ENCODE results near the gene HK2.
"Not testable (repeated sequence)": the region's sequence is repeated elsewhere in the genome, so short reads cannot be mapped to it uniquely, and the experiment has no call there.

The HK2 gene

GRCh38 chr2:74834792-74835755 lies 1.1 kb downstream of the HK2 start:
- DNase-seq (ENCODE audit: low read depth), result no peak

- DNase-seq (ENCODE audit: low read depth), result no peak
These were observed 2.1 kb downstream of the HK2 start for GRCh38 chr2:74835831-74836674.

- DNase-seq (ENCODE audit: low read depth), result no peak
These were observed 2.9 kb downstream of the HK2 start for GRCh38 chr2:74836675-74837401.

- DNase-seq (ENCODE audit: low read depth), result no peak
These were observed 7.7 kb downstream of the HK2 start for GRCh38 chr2:74841641-74842040.

GRCh38 chr2:74843433-74843832 lies 9.5 kb downstream of the HK2 start:
- no peak for DNase-seq (ENCODE audit: low read depth)

- DNase-seq (ENCODE audit: low read depth), result peak; percentile 80
These were observed 10.0 kb downstream of the HK2 start for GRCh38 chr2:74843899-74844298.

- no peak for DNase-seq (ENCODE audit: low read depth)
These were observed 10.8 kb downstream of the HK2 start for GRCh38 chr2:74844752-74845151.

GRCh38 chr2:74845217-74845751 lies 11.4 kb downstream of the HK2 start:
- DNase-seq (ENCODE audit: low read depth), result peak; percentile 79

GRCh38 chr2:74845991-74846390 lies 12.1 kb downstream of the HK2 start:
- DNase-seq (ENCODE audit: low read depth), result no peak

- DNase-seq (ENCODE audit: low read depth), result no peak
These were observed 12.6 kb downstream of the HK2 start for GRCh38 chr2:74846481-74846880.

GRCh38 chr2:74847070-74847858 lies 13.3 kb downstream of the HK2 start:
- DNase-seq (ENCODE audit: low read depth), result no peak

- DNase-seq (ENCODE audit: low read depth), result no peak
These were observed 15.4 kb downstream of the HK2 start for GRCh38 chr2:74849228-74849892.

GRCh38 chr2:74850496-74851190 lies 16.7 kb downstream of the HK2 start:
- no peak for DNase-seq (ENCODE audit: low read depth)

GRCh38 chr2:74851191-74851566 lies 17.3 kb downstream of the HK2 start:
- DNase-seq (ENCODE audit: low read depth), result no peak

- DNase-seq (ENCODE audit: low read depth), result not testable (repeated sequence)
These were observed 19.4 kb downstream of the HK2 start for GRCh38 chr2:74853360-74853759.

- DNase-seq (ENCODE audit: low read depth), result no peak
These were observed 20.5 kb downstream of the HK2 start for GRCh38 chr2:74854401-74854800.

- not testable (repeated sequence) for DNase-seq (ENCODE audit: low read depth)
These were observed 21.3 kb downstream of the HK2 start for GRCh38 chr2:74855114-74855707.

- no peak for DNase-seq (ENCODE audit: low read depth)
These were observed 22.2 kb downstream of the HK2 start for GRCh38 chr2:74856004-74856578.

GRCh38 chr2:74856599-74856998 lies 22.7 kb downstream of the HK2 start:
- DNase-seq (ENCODE audit: low read depth), result no peak
